Smooth muscle cell (in vitro differentiated cells): Measurements from ENCODE around the gene RHOJ. TPM values are rescaled to one million over a fixed set of nuclear protein-coding genes. Genes with fewer than 3 reads are reported as not detected.

Experiments used
- DNase-seq: peaks from one replicate; lab custom pipeline; 2025; ENCODE audit not compliant: unreplicated experiment; lab: John Stamatoyannopoulos, UW
- H2AFZ ChIP-seq: fragments of 200-600 bp; sonication (generic); 2 replicates; pipeline ENCODE4 v1.6.0; 2016; ENCODE audit warnings: antibody characterized with exemption, low read depth, mild to moderate bottlenecking
- H3F3A ChIP-seq: fragments of 200-600 bp; sonication (generic); 2 replicates; pipeline ENCODE4 v1.6.0; 2017; ENCODE audit warnings: antibody characterized with exemption, low read depth
- H3K27ac ChIP-seq: fragments of 200-600 bp; sonication (generic); 2 replicates; pipeline ENCODE4 v1.5.1; 2016; ENCODE audit warnings: low read depth, mild to moderate bottlenecking
- H3K27me3 ChIP-seq: fragments of 200-600 bp; sonication (generic); 2 replicates; pipeline ENCODE4 v1.6.1; 2016; ENCODE audit warnings: low read depth, mild to moderate bottlenecking
- H3K36me3 ChIP-seq: fragments of 200-600 bp; sonication (generic); 2 replicates; pipeline ENCODE4 v1.5.1; 2016; ENCODE audit warnings: low read depth
- H3K4me1 ChIP-seq: fragments of 200-600 bp; sonication (generic); 2 replicates; pipeline ENCODE4 v1.5.1; 2016; ENCODE audit warnings: low read depth
- H3K4me2 ChIP-seq: fragments of 200-600 bp; sonication (generic); 2 replicates; pipeline ENCODE4 v1.6.0; 2016; ENCODE audit warnings: mild to moderate bottlenecking
- H3K4me3 ChIP-seq: fragments of 200-600 bp; sonication (generic); 2 replicates; pipeline ENCODE4 v1.5.1; 2016; ENCODE audit warnings: mild to moderate bottlenecking
- H3K79me2 ChIP-seq: fragments of 200-600 bp; sonication (generic); 2 replicates; pipeline ENCODE4 v1.6.0; 2016; ENCODE audit warnings: low read depth, mild to moderate bottlenecking
- H3K9ac ChIP-seq: fragments of 200-600 bp; sonication (generic); 2 replicates; pipeline ENCODE4 v1.6.0; 2016; ENCODE audit warnings: low read depth
- H3K9me3 ChIP-seq: fragments of 200-600 bp; sonication (generic); replicated peaks from 2 replicates; pipeline ENCODE4 v1.5.1; 2016; ENCODE audit warnings: low read depth
- H4K20me1 ChIP-seq: fragments of 200-600 bp; sonication (generic); 2 replicates; pipeline ENCODE4 v1.6.0; 2016; ENCODE audit warnings: low read depth
- WGBS: methylation state at CpG from one replicate; pipeline ENCODE4 v1.1.7; 2016; ENCODE audit warnings: low lambda C conversion rate; 5-methylcytosine and 5-hydroxymethylcytosine counted together
- polyA plus RNA-seq: library from polyadenylated mRNA; unstranded; fragments of >200 nt; fragmentation: Nextera tagmentation; extraction: Ambion mirVana; gene quantifications from 2 replicates; pipeline ENCODE4 v1.2.1, GENCODE V29; 2016
- total RNA-seq: library from RNA; depleted of rRNA; stranded (reverse); fragments of >200 nt; gene quantifications from 2 replicates; pipeline ENCODE4 v1.2.3, GENCODE V29; 2014
- TF ChIP-seq, protein P1 (sequence below): fragments of 200-600 bp; sonication (generic); IDR thresholded peaks from 2 replicates; pipeline ENCODE4 v1.5.1; 2017; ENCODE audit warnings: borderline replicate concordance, mild to moderate bottlenecking, antibody characterized with exemption; ENCODE audit not compliant: insufficient read depth, poor library complexity, severe bottlenecking

The RHOJ gene
- total and polyA plus RNA-seq, 2 experiments from 2014 or later = 3.7 to 4.6 TPM

GRCh38 chr14:63283884-63284248 is 79.6 kb downstream of the RHOJ start:
- peaks cover 8% of the 10 kb centered on the region for H3K4me1 ChIP-seq
- H3K9ac ChIP-seq = no peak overlapping the region
- TF ChIP-seq, protein P1, sequence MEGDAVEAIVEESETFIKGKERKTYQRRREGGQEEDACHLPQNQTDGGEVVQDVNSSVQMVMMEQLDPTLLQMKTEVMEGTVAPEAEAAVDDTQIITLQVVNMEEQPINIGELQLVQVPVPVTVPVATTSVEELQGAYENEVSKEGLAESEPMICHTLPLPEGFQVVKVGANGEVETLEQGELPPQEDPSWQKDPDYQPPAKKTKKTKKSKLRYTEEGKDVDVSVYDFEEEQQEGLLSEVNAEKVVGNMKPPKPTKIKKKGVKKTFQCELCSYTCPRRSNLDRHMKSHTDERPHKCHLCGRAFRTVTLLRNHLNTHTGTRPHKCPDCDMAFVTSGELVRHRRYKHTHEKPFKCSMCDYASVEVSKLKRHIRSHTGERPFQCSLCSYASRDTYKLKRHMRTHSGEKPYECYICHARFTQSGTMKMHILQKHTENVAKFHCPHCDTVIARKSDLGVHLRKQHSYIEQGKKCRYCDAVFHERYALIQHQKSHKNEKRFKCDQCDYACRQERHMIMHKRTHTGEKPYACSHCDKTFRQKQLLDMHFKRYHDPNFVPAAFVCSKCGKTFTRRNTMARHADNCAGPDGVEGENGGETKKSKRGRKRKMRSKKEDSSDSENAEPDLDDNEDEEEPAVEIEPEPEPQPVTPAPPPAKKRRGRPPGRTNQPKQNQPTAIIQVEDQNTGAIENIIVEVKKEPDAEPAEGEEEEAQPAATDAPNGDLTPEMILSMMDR = no peak
- H3K27ac ChIP-seq = no peak overlapping the region
- no peaks in the 10 kb centered on the region for H4K20me1 ChIP-seq
- no peak for DNase-seq
- peak overlapping the region; percentile 50 for H3K4me2 ChIP-seq
- H3K79me2 ChIP-seq = no peaks in the 10 kb centered on the region
- H3K4me3 ChIP-seq = no peak overlapping the region
- H3K36me3 ChIP-seq = no peaks in the 10 kb centered on the region
- no peak overlapping the region for H2AFZ ChIP-seq
- no peaks in the 10 kb centered on the region for H3K27me3 ChIP-seq
- 9% methylated on average over 7 of the region's 7 CpGs for WGBS
- no peaks in the 10 kb centered on the region for H3K9me3 ChIP-seq
- H3F3A ChIP-seq = peaks cover 17% of the 10 kb centered on the region

DNA sequence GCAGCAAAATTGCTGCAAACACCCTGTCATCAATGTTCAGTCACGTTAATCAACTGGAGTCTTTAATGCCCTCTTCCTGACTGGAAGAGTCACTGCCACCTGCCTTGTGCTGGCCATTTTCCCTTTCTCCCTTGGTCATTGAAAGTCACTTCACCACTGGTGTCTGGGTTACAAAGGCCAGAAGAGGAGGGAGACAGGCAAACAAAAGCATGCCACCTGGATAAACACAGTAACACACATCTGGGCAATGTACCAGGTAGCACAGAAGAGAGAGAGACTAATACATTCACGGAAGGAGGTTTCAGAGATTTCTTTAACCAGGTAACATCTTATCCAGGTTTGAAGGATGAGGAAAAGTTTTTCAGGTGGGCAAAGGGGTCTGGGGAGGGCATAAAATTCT is 81.8 kb downstream of the RHOJ start:
- no peaks in the 10 kb centered on the region for H3K27me3 ChIP-seq
- 80% methylated on average over 2 of the region's 2 CpGs for WGBS
- TF ChIP-seq, protein P1 = no peak
- no peaks in the 10 kb centered on the region for H3K9me3 ChIP-seq
- no peaks in the 10 kb centered on the region for H3K79me2 ChIP-seq
- peaks cover 17% of the 10 kb centered on the region for H3K4me1 ChIP-seq
- H3K4me3 ChIP-seq = no peak overlapping the region
- H3F3A ChIP-seq = peaks cover 17% of the 10 kb centered on the region
- H4K20me1 ChIP-seq = no peaks in the 10 kb centered on the region
- no peak overlapping the region for H2AFZ ChIP-seq
- H3K27ac ChIP-seq = no peak overlapping the region
- H3K9ac ChIP-seq = no peak overlapping the region
- H3K4me2 ChIP-seq = no peak overlapping the region
- H3K36me3 ChIP-seq = no peaks in the 10 kb centered on the region
- DNase-seq = no peak

DNA sequence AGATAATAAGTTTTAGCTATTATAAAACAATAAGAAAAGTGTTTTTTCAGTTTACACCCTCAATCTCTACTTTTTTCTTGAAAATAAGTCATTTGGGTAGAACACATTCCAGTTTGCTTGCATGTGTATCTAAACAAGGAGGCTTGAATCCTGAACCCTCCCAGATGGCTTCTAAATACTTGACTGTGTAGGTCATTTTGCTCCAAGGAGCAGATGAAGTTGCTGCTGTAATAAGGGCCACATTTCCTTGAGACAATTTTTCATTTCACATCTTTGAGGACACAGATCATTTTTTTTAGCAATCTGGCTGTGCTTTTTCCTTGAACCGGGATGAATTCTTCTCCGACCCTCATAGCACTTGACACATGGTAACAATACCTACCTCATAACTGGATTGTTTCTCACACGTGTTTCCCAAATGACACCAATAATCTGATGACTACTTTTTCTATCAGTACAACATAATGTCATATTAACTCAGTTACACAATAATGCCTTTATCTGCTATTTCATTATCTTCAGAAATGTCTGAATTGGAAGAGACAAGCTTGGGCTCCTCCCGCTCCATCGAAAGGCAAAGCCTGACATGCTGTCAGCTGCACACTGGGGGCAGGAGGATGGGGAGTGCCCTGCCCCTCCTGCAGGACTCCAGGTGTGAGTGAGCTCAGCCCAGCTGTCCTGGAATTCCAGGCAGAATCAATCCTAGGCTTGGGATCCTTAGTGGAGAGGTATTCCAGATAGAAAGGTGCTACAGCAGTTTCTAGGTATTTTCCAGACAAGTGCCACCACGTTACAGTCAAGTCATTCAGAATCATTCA is 83.6 kb downstream of the RHOJ start:
- Histone ChIP-seq H3K4me1 (peaks cover 17% of the 10 kb centered on the region), H3K27ac (no peak overlapping the region), H3K9me3 (no peaks in the 10 kb centered on the region), H2AFZ (no peak overlapping the region), H4K20me1 (no peaks in the 10 kb centered on the region), H3K79me2 (no peaks in the 10 kb centered on the region), H3K27me3 (no peaks in the 10 kb centered on the region), H3K9ac (no peak overlapping the region), H3K4me2 (no peak overlapping the region), H3K4me3 (no peak overlapping the region), H3F3A (peaks cover 22% of the 10 kb centered on the region), H3K36me3 (no peaks in the 10 kb centered on the region)
- DNase-seq = no peak
- 92% methylated on average over 6 of the region's 6 CpGs for WGBS
- TF ChIP-seq, protein P1 = no peak

DNA sequence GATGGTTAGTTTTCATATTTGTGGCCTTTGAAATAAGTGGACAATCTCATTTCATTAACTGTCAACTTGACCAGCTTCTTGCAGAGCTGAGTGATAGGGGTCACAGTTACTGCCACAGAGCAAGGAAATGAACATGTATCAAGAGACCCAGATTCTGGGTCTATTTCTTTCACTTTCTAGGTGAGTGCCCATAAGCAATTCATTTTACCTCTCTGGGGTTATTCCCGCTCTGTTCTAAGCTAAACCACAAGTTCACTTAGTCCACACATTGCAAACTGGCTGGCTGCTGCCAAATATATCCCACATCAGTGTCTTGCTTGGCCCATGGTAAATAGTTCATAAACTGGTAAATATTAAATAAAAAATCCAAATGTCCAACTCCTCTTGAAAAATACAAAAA is 84.6 kb downstream of the RHOJ start:
- Histone ChIP-seq H2AFZ (no peak overlapping the region), H3F3A (peaks cover 19% of the 10 kb centered on the region), H3K9ac (no peak overlapping the region), H3K79me2 (no peaks in the 10 kb centered on the region), H3K36me3 (no peaks in the 10 kb centered on the region), H3K9me3 (no peaks in the 10 kb centered on the region), H3K27me3 (no peaks in the 10 kb centered on the region), H3K4me1 (peaks cover 10% of the 10 kb centered on the region), H3K27ac (no peak overlapping the region), H3K4me2 (no peak overlapping the region), H3K4me3 (no peak overlapping the region), H4K20me1 (no peaks in the 10 kb centered on the region)
- TF ChIP-seq, protein P1 = no peak
- 100% methylated on average over 1 of the region's 1 CpG for WGBS
- DNase-seq = no peak
